WERI-Rb-1 (cell line): ENCODE measurements around the gene MLPH.

ENCODE experiments used
- DNase-seq: peaks from one replicate; pipeline ENCODE4 v3.0.0-alpha.2; 2020
- H3K27ac ChIP-seq: fragments of 250-450 bp; sonication (Bioruptor Pico); 2 replicates; pipeline ENCODE4 v1.5.1; 2020; ENCODE audit warnings: mild to moderate bottlenecking, moderate library complexity
- H3K27me3 ChIP-seq: fragments of 250-450 bp; sonication (Bioruptor Pico); 2 replicates; pipeline ENCODE4 v1.5.1; 2021; ENCODE audit warnings: mild to moderate bottlenecking, low read depth, moderate library complexity; ENCODE audit not compliant: insufficient read depth, severe bottlenecking
- H3K36me3 ChIP-seq: fragments of 250-450 bp; sonication (Bioruptor Pico); 2 replicates; pipeline ENCODE4 v1.5.1; 2020; ENCODE audit warnings: mild to moderate bottlenecking, moderate library complexity
- H3K4me3 ChIP-seq: 2 replicates; pipeline ENCODE4 v1.5.1; 2011; ENCODE audit warnings: low read depth, mild to moderate bottlenecking, control low read depth, low read length
- H3K9me3 ChIP-seq: fragments of 250-450 bp; sonication (Bioruptor Pico); 2 replicates; pipeline ENCODE4 v1.5.1; 2021; ENCODE audit warnings: mild to moderate bottlenecking, moderate library complexity; ENCODE audit not compliant: severe bottlenecking
- TF ChIP-seq, protein P1 (sequence below): IDR thresholded peaks from 2 replicates; pipeline ENCODE4 v1.5.1; 2011; ENCODE audit warnings: low read depth, mild to moderate bottlenecking, control low read depth, inconsistent platforms, low read length

The MLPH gene

DNA sequence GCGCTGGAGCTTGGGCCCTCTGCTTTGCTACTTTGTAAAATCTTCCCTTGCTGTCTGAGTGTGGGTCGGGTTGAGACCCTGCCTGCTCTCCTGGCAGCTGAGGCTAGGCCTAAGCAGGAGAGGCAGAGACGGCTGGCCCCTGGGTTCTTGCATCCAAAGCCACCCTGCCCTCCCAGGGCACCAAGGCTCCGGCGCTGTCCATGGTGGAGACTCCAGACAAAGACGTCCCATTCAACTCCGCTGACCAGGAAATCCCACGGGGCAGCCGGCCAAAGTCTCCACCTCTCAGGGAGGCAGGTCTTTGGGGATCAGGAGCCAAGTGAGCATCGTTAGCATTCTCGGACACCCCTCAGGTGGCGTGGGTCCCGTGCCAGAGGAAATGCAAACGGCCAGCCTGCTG is 76.8 kb downstream of the MLPH start:
- Histone ChIP-seq H3K36me3 (no peaks in the 10 kb centered on the region), H3K27me3 (peaks cover 89% of the 10 kb centered on the region), H3K4me3 (no peak overlapping the region), H3K27ac (no peak overlapping the region), H3K9me3 (no peaks in the 10 kb centered on the region)
- no peak for DNase-seq
- TF ChIP-seq, protein P1, sequence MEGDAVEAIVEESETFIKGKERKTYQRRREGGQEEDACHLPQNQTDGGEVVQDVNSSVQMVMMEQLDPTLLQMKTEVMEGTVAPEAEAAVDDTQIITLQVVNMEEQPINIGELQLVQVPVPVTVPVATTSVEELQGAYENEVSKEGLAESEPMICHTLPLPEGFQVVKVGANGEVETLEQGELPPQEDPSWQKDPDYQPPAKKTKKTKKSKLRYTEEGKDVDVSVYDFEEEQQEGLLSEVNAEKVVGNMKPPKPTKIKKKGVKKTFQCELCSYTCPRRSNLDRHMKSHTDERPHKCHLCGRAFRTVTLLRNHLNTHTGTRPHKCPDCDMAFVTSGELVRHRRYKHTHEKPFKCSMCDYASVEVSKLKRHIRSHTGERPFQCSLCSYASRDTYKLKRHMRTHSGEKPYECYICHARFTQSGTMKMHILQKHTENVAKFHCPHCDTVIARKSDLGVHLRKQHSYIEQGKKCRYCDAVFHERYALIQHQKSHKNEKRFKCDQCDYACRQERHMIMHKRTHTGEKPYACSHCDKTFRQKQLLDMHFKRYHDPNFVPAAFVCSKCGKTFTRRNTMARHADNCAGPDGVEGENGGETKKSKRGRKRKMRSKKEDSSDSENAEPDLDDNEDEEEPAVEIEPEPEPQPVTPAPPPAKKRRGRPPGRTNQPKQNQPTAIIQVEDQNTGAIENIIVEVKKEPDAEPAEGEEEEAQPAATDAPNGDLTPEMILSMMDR = no peak

DNA sequence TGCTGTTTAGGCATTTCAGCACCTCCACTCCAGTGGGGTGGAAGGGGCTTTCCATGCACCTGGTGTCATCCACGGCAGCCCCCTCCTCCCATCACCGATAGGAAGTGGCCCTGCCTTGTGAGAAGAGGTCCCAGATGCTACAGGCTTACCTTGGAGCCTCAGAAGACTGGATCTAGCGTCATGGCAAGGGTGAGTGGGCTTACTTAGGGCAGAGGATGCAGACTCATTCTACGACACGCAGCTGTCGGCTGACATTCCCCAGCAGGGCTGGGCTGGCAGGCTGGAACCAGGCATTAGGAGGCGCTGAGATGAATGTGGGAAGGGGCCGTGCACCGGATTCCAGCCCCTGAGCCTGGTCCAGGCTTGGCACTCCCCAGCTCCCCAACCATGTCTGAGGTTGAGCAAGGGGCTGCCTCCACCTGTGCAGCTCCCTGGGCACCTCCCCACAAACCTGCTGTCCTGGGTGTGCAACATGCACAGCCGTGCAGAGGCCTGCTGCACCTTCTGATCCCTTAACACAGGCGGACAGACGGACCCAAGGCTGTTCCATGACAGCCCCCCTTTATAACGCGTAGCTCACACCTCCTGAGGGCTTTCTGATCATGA is 77.6 kb downstream of the MLPH start:
- Histone ChIP-seq H3K36me3 (no peaks in the 10 kb centered on the region), H3K27ac (no peak overlapping the region), H3K4me3 (no peak overlapping the region), H3K9me3 (no peaks in the 10 kb centered on the region), H3K27me3 (peaks cover 89% of the 10 kb centered on the region)
- TF ChIP-seq, protein P1 = no peak
- DNase-seq = no peak

DNA sequence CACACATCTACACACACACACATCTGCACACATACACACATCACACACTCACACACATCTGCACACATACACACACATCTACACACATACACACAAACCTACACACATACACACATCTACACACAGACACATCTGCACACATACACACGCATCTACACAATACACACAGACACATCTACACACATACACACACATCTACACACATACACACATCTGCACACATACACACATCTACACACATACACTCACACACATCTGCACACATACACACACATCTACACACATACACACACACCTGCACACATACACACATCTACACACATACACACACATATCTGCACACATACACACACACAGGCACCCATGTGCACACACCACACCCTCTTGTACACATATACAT is 78.9 kb downstream of the MLPH start:
- TF ChIP-seq, protein P1 = no peak
- Histone ChIP-seq H3K27me3 (peaks cover 86% of the 10 kb centered on the region), H3K9me3 (no peaks in the 10 kb centered on the region), H3K27ac (no peak overlapping the region), H3K36me3 (no peaks in the 10 kb centered on the region), H3K4me3 (no peak overlapping the region)
- no peak for DNase-seq

DNA sequence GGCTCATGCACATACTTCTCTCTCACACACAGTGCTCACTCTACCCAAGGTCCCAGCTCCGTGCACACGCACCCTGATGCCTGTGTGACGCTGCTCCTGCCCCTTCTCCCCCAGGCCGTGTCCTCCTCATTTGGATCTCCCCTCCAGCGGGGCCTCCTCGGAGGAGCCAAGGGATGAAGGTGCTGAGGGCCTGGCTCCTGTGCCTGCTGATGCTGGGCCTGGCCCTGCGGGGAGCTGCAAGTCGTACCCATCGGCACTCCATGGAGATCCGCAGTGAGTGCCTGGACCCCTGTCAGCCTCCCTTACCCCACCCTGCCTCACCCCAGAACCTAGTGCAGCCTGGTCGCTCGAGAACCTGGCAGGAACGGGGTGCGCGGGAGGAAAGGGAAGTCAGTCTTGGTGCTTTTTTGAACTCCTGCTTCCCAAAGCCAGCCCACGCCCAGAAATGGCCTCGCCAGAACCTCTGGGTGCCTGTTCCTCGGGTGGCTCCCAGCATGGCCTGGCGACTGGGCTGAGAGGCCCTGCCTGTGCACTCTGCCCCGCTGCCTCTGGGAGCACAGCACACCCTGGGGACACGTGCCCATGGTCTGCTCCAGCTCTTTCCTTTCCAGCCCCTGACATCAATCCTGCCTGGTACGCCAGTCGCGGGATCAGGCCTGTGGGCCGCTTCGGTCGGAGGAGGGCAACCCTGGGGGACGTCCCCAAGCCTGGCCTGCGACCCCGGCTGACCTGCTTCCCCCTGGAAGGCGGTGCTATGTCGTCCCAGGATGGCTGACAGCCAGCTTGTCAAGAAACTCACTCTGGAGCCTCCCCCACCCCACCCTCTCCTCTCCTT is 79.6 kb downstream of the MLPH start, which contains the start of gene PRLH:
TSS of gene PRLH (plus strand) at position 174 of the 835 bp plus-strand sequence. CDS start at position 174, 0 bp downstream.
- Histone ChIP-seq H3K4me3 (no peak within 1 kb of the TSS), H3K27me3 (peaks cover 82% of the 10 kb centered on the region), H3K27ac (no peak within 1 kb of the TSS), H3K9me3 (no peaks in the 10 kb centered on the region), H3K36me3 (no peaks in the 10 kb centered on the region)
- TF ChIP-seq, protein P1 = no peak
- no peak for DNase-seq

DNA sequence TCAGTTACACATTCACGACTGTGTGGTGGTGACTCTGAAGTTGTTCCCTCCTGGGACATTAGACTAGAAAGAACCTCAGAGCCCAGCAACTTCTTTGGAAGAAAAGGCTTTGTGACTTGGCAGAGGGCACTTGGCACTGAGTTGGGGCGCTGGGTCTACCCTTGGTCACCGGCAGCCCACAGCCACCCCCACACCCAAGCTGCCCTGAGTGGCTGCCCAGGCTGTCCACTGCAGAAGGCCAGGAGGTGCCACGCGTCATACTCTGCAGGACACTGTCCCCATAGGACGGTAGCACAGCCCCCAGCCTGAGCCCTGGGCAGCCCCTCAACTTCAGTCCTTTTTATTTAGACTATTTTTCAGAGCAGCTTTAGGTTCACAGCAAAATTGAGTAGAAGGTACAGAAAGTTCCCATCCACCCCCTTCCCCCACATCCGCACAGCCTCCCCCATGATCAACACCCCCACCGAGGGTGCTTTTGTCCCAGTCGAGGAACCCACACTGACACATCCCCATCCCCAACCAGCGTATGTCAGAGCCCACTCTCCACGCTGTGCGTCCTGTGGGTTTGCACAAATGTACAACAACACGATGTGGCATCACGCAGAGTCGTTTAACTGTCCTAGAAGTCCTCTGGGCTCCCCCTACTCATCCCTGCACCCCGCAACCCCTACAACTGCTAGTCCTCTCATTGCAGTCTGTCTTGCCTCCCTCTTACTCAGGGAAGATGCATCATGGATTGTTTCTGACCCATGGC is 80.4 kb downstream of the MLPH start:
- DNase-seq = no peak

More for the DNA sequence above, 80.4 kb downstream of the MLPH start:
- Histone ChIP-seq H3K36me3 (no peaks in the 10 kb centered on the region), H3K9me3 (no peaks in the 10 kb centered on the region), H3K27me3 (peaks cover 75% of the 10 kb centered on the region), H3K4me3 (no peak overlapping the region), H3K27ac (no peak overlapping the region)
- TF ChIP-seq, protein P1 = no peak
